Activated CD8-positive, alpha-beta T cell treated with anti-CD3 and anti-CD28 coated beads for 36 hours (primary cell): ENCODE measurements around the gene ACP6. TPM values are rescaled to one million over a fixed set of nuclear protein-coding genes. Genes with fewer than 3 reads are reported as not detected.

Experiments
- ATAC-seq: fragments of 200-7000 bp; cut with Tn5 transposase; one replicate; pipeline ENCODE4 v1.10.0; 2021; ENCODE audit warnings: mild to moderate bottlenecking, moderate library complexity
- CTCF ChIA-PET: fragments of 350-600 bp; sonication (Branson Sonifier 250); formaldehyde crosslinking; loops from one replicate; lab custom pipeline; 2021; ENCODE audit warnings: antibody characterized with exemption; lab: Charles Lee
- POLR2A ChIA-PET: fragments of 350-600 bp; sonication (Branson Sonifier 250); formaldehyde crosslinking; loops from one replicate; lab custom pipeline; 2021; ENCODE audit warnings: antibody characterized with exemption; lab: Charles Lee
- DNase-seq: peaks from one replicate; pipeline ENCODE4 v3.0.0-alpha.2; 2020
- H3K27ac Mint-ChIP-seq: one replicate; pipeline ENCODE4 v1.8.0; 2021; ENCODE audit warnings: mild to moderate bottlenecking, mixed read lengths
- H3K27me3 Mint-ChIP-seq: one replicate; pipeline ENCODE4 v1.8.0; 2021; ENCODE audit warnings: mixed read lengths
- H3K36me3 Mint-ChIP-seq: one replicate; pipeline ENCODE4 v1.8.0; 2021; ENCODE audit warnings: low read depth, mixed read lengths
- H3K4me1 Mint-ChIP-seq: one replicate; pipeline ENCODE4 v1.8.0; 2021; ENCODE audit warnings: low read depth, mixed read lengths
- H3K4me3 Mint-ChIP-seq: one replicate; pipeline ENCODE4 v1.8.0; 2021; ENCODE audit warnings: mild to moderate bottlenecking, moderate library complexity, mixed read lengths
- H3K9me3 Mint-ChIP-seq: one replicate; pipeline ENCODE4 v1.8.0; 2021; ENCODE audit warnings: mixed read lengths
- intact Hi-C: fragments of 100-400 bp; cut with micrococcal nuclease; formaldehyde crosslinking; loops from one replicate; pipeline ENCODE4 v1.10.0; 2022
- total RNA-seq, 2 experiments: library from RNA; stranded (reverse); gene quantifications; one replicate each; pipeline ENCODE4 v1.2.3, GENCODE V29; 2021
- TF ChIP-seq, protein P1 (sequence below): fragments of 200-600 bp; IDR thresholded peaks from one replicate; pipeline ENCODE4 v1.8.0; 2022; ENCODE audit warnings: antibody characterized with exemption, mild to moderate bottlenecking

The ACP6 gene
- total RNA-seq, 2 experiments from 2014 or later = 16.9 to 20.9 TPM

DNA sequence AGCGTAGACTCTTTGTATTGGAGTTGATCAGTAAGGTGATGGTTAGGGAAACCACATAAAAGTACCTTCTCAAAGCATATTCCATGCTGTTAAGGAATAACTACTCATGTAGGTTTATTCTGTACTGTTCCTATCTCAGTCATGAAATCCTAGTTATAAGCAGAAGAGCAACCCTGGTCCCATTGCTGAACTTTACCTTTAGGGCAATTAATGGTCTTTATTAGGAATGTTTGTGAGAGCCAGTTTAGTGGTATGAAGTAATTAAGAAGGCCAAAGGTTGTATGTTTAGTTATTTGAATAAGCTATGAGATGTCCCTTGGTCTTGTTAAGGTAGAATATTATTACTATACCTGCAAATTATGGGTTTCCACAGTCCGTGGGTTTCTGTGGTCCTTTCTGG, 44.0 kb downstream of the ACP6 start:
- Mint-ChIP-seq H3K4me3 (no peak overlapping the region), H3K27ac (no peak overlapping the region), H3K27me3 (no peaks in the 10 kb centered on the region), H3K36me3 (peaks cover 16% of the 10 kb centered on the region), H3K9me3 (no peaks in the 10 kb centered on the region), H3K4me1 (peaks cover 31% of the 10 kb centered on the region)
- ChIA-PET POLR2A (interaction anchor here (0.8 kb wide), 1 partner anchor 15 kb away, joined by 3 read pairs; a partner anchor contains a TSS), CTCF (interaction anchor here (0.8 to 4.3 kb wide), 23 partner anchors 8 to 352 kb away, joined by 3 to 29 read pairs (median 6); partner anchors contain the start of gene ACP6)
- ATAC-seq (no peak), DNase-seq (no peak)
- TF ChIP-seq, protein P1, sequence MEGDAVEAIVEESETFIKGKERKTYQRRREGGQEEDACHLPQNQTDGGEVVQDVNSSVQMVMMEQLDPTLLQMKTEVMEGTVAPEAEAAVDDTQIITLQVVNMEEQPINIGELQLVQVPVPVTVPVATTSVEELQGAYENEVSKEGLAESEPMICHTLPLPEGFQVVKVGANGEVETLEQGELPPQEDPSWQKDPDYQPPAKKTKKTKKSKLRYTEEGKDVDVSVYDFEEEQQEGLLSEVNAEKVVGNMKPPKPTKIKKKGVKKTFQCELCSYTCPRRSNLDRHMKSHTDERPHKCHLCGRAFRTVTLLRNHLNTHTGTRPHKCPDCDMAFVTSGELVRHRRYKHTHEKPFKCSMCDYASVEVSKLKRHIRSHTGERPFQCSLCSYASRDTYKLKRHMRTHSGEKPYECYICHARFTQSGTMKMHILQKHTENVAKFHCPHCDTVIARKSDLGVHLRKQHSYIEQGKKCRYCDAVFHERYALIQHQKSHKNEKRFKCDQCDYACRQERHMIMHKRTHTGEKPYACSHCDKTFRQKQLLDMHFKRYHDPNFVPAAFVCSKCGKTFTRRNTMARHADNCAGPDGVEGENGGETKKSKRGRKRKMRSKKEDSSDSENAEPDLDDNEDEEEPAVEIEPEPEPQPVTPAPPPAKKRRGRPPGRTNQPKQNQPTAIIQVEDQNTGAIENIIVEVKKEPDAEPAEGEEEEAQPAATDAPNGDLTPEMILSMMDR = no peak
- intact Hi-C loops = loop anchor here (5.0 kb wide), 3 partner anchors 84 to 129 kb away; partner anchors contain the start of gene BCL9

DNA sequence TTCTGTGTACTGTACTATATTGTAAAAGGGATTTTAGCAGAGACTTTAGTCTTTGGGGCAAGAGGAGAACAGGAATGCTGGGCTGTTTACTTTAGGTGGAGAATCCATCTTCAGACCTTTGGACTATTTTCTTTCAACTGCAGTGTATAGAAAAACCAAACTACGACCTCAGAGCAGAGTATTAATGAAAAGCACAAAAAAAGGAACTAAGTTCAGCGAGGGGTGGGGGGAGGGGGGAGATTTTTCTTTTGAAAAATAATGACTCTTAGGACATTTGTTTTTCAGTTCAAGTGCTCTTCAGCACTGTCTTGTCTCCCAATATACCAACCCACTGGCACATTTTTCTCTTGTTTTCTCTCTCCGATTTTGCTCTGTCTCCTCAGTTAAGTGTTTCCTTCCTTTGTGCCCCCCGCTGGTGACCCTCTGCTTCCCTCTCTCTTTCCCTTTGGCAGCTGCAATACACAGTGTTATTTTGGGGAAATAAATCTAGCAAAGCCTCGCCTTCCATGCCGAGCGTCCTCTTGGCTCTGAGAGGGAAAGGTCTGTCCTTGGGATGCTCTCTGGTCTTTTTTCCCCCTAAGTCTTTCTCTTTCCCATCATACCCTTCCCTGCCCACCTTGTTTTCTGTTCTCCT, 44.8 kb downstream of the ACP6 start:
- DNase-seq (no peak), ATAC-seq (no peak)
- Mint-ChIP-seq H3K9me3 (no peaks in the 10 kb centered on the region), H3K27me3 (no peaks in the 10 kb centered on the region), H3K4me3 (no peak overlapping the region), H3K4me1 (peaks cover 31% of the 10 kb centered on the region), H3K27ac (no peak overlapping the region), H3K36me3 (peaks cover 22% of the 10 kb centered on the region)
- intact Hi-C loops = loop anchor here (5.0 kb wide), 3 partner anchors 83 to 128 kb away; partner anchors contain the start of gene BCL9
- POLR2A ChIA-PET = interaction anchor here (0.8 to 1.0 kb wide), 2 partner anchors 14 to 91 kb away, joined by 3 read pairs; a partner anchor contains a TSS
- CTCF ChIA-PET = interaction anchor here (0.8 to 4.3 kb wide), 8 partner anchors 9 to 129 kb away, joined by 3 to 29 read pairs (median 4); no protein-coding TSS in a partner anchor
- TF ChIP-seq, protein P1 = no peak

DNA sequence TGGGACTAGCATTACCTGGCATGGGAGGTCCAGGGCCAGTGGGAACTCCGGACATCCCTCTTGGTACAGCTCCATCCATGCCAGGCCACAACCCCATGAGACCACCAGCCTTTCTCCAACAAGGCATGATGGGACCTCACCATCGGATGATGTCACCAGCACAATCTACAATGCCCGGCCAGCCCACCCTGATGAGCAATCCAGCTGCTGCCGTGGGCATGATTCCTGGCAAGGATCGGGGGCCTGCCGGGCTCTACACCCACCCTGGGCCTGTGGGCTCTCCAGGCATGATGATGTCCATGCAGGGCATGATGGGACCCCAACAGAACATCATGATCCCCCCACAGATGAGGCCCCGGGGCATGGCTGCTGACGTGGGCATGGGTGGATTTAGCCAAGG, 45.8 kb downstream of the ACP6 start:
- intact Hi-C loops = no loop called here
- ChIA-PET CTCF (interaction anchor here (0.8 to 4.3 kb wide), 6 partner anchors 13 to 128 kb away, joined by 3 to 29 read pairs (median 3); no protein-coding TSS in a partner anchor), POLR2A (interaction anchor here (1.0 kb wide), 1 partner anchor 90 kb away, joined by 3 read pairs; no protein-coding TSS in a partner anchor)
- H3K36me3 Mint-ChIP-seq = peaks cover 26% of the 10 kb centered on the region
- H3K4me3 Mint-ChIP-seq = no peak overlapping the region
- no peak overlapping the region for H3K27ac Mint-ChIP-seq
- TF ChIP-seq, protein P1 = no peak
- H3K9me3 Mint-ChIP-seq = no peaks in the 10 kb centered on the region
- H3K4me1 Mint-ChIP-seq = peaks cover 29% of the 10 kb centered on the region
- no peak for DNase-seq
- ATAC-seq = no peak
- no peaks in the 10 kb centered on the region for H3K27me3 Mint-ChIP-seq

DNA sequence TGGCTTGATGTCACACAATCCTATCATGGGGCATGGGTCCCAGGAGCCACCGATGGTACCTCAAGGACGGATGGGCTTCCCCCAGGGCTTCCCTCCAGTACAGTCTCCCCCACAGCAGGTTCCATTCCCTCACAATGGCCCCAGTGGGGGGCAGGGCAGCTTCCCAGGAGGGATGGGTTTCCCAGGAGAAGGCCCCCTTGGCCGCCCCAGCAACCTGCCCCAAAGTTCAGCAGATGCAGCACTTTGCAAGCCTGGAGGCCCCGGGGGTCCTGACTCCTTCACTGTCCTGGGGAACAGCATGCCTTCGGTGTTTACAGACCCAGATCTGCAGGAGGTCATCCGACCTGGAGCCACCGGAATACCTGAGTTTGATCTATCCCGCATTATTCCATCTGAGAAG, 46.3 kb downstream of the ACP6 start:
- no peak overlapping the region for H3K4me3 Mint-ChIP-seq
- TF ChIP-seq, protein P1 = no peak

DNA sequence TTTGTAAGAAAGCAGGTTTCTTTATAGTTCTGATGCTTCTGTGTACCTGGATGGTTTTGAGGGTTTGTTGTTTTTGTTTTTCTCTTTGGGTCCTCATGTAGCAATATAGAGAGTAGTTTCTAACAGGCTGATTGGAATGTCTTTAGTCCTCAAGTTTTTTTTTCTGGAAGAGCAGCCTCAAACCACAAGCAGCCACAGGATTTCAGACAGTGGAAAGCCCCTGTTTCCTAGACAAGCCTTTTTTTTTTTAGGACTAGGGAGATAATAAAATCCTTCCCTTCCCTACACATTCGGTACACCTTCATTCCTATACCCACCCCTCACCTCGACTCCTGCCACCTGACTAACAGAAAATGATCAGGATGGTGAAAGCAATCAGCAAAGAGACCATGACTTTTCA, 47.6 kb downstream of the ACP6 start:
- CTCF ChIA-PET = interaction anchor here (0.6 to 1.4 kb wide), 3 partner anchors 108 to 270 kb away, joined by 3 read pairs; no protein-coding TSS in a partner anchor
- peaks cover 31% of the 10 kb centered on the region for H3K4me1 Mint-ChIP-seq
- H3K4me3 Mint-ChIP-seq = no peak overlapping the region
- no peaks in the 10 kb centered on the region for H3K9me3 Mint-ChIP-seq
- H3K36me3 Mint-ChIP-seq = peaks cover 37% of the 10 kb centered on the region
- POLR2A ChIA-PET = no interaction called here
- intact Hi-C loops = no loop called here
- DNase-seq (no peak), ATAC-seq (no peak)
- TF ChIP-seq, protein P1 = no peak
- no peaks in the 10 kb centered on the region for H3K27me3 Mint-ChIP-seq
- H3K27ac Mint-ChIP-seq = no peak overlapping the region

More for the DNA sequence above, 46.3 kb downstream of the ACP6 start:
- ATAC-seq (no peak), DNase-seq (no peak)
- ChIA-PET CTCF (interaction anchor here (1.2 to 1.3 kb wide), 3 partner anchors 16 to 20 kb away, joined by 3 read pairs; no protein-coding TSS in a partner anchor), POLR2A (no interaction called here)
- Mint-ChIP-seq H3K27me3 (no peaks in the 10 kb centered on the region), H3K27ac (no peak overlapping the region), H3K36me3 (peaks cover 26% of the 10 kb centered on the region), H3K9me3 (no peaks in the 10 kb centered on the region), H3K4me1 (peaks cover 24% of the 10 kb centered on the region)
- intact Hi-C loops = no loop called here
